Caco-2 (cell line): ENCODE results near the gene DMBX1. TPM values are rescaled to one million over a fixed set of nuclear protein-coding genes. Genes with fewer than 3 reads are reported as not detected.

Source experiments
- BruUV-seq: library from RNA; stranded (reverse); fragments of 400-500 nt; replicated peaks from 2 replicates; lab custom pipeline; 2021; lab: Mats Ljungman, UMichigan
- CTCF ChIA-PET: fragments of 300-600 bp; sonication (Branson Sonifier 250); formaldehyde crosslinking; loops from one replicate; lab custom pipeline; 2022; ENCODE audit warnings: antibody characterized with exemption; lab: Charles Lee
- POLR2A ChIA-PET: fragments of 300-600 bp; sonication (Branson Sonifier 250); formaldehyde crosslinking; loops from one replicate; lab custom pipeline; 2022; ENCODE audit warnings: antibody characterized with exemption; lab: Charles Lee
- DNase-seq, 2 experiments: peaks; one replicate each; pipeline versions ENCODE4 v3.0.0 to v3.0.0-alpha.2; 2020 to 2022
- H3K27me3 ChIP-seq: replicated peaks from 2 replicates; pipeline ENCODE4 v1.6.0; 2011; ENCODE audit warnings: low read length; ENCODE audit not compliant: control insufficient read depth, insufficient read depth
- H3K36me3 ChIP-seq: 2 replicates; pipeline ENCODE4 v1.5.1; 2011; ENCODE audit warnings: low read length; ENCODE audit not compliant: control insufficient read depth, insufficient read depth
- H3K4me1 ChIP-seq: fragments of 250-450 bp; sonication (Bioruptor Pico); 2 replicates; pipeline ENCODE4 v1.5.1; 2020; ENCODE audit warnings: mild to moderate bottlenecking
- H3K4me3 ChIP-seq: 2 replicates; pipeline ENCODE4 v1.5.1; 2011; ENCODE audit warnings: low read depth, mild to moderate bottlenecking, control low read depth, low read length
- H3K9me3 ChIP-seq: fragments of 250-450 bp; sonication (Bioruptor Pico); 2 replicates; pipeline ENCODE4 v1.5.1; 2020; ENCODE audit warnings: mild to moderate bottlenecking, moderate library complexity
- H3K27ac Mint-ChIP-seq: one replicate; pipeline ENCODE4 v1.8.0; 2022; ENCODE audit warnings: mixed read lengths; ENCODE audit not compliant: unreplicated experiment
- H3K27me3 Mint-ChIP-seq: one replicate; pipeline ENCODE4 v1.8.0; 2022; ENCODE audit warnings: mixed read lengths; ENCODE audit not compliant: insufficient read depth, unreplicated experiment
- H3K36me3 Mint-ChIP-seq: one replicate; pipeline ENCODE4 v1.8.0; 2022; ENCODE audit warnings: mild to moderate bottlenecking, mixed read lengths; ENCODE audit not compliant: insufficient read depth, unreplicated experiment
- H3K4me1 Mint-ChIP-seq: one replicate; pipeline ENCODE4 v1.8.0; 2022; ENCODE audit warnings: low read depth, mixed read lengths; ENCODE audit not compliant: unreplicated experiment
- H3K4me3 Mint-ChIP-seq: one replicate; pipeline ENCODE4 v1.8.0; 2022; ENCODE audit warnings: mild to moderate bottlenecking, moderate library complexity, mixed read lengths; ENCODE audit not compliant: unreplicated experiment
- H3K9me3 Mint-ChIP-seq: one replicate; pipeline ENCODE4 v1.8.0; 2022; ENCODE audit warnings: mixed read lengths; ENCODE audit not compliant: unreplicated experiment
- CTCF ChIP-seq, 2 experiments: fragments of 200-600 bp in 1 of 2; IDR thresholded peaks; 1 replicate in 1 of 2; 2 replicates in 1 of 2; pipeline versions ENCODE4 v1.5.1 to v1.8.0; 2011 to 2022; ENCODE audit warnings: antibody characterized with exemption in 1 of 2, control low read depth in 1 of 2, inconsistent platforms in 1 of 2, low read depth in 1 of 2, low read length in 1 of 2, mild to moderate bottlenecking in 1 of 2, moderate library complexity in 1 of 2; ENCODE audit not compliant: insufficient read depth in 1 of 2, severe bottlenecking in 1 of 2, unreplicated experiment in 1 of 2
- intact Hi-C: fragments of 100-400 bp; cut with micrococcal nuclease; formaldehyde crosslinking; loops from one replicate; pipeline ENCODE4 v1.10.0; 2022; ENCODE audit not compliant: unreplicated experiment
- total RNA-seq: library from RNA; stranded (reverse); gene quantifications from 2 replicates; pipeline ENCODE4 v1.2.3, GENCODE V29; 2022

The DMBX1 gene
- total RNA-seq, 1 experiment from 2014 or later: 0.16 TPM

DNA sequence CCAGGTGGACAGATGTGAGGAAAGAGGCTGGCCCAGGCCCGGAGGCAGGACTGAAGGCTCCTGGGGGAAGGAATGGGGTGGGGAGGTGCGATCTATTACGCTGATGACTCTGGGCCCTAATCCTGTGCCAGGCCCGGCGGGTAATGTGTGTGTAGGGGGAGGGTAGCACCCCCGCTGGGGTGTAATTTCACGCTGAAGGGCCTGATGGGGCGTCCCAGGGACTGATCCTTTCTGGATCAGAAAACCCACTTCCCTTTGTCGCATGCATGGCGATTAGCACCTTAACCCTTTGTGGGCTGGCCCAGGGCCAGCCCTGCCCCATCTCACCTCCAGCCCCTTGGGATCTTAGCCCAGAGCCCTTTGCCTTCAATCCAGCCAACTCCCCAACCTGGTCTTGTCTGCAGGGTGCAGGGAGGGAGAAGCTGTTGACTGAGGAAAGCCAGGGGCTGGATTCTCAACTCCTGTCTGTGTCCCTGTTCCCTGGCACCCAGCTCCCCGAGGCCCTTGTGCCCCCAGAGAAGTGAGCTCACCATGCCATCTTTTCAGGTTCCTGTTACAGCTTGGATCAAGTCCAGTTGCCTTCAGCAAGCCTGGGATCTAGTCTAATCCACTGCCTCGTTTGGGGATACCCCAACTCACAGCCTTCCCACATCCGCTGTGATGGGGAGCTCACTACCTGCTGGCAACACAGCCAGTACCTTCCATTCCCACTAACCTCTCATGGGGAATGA lies 35.8 kb downstream of the DMBX1 start:
- DNase-seq: no peak
- H3K9me3 ChIP-seq: no peaks in the 10 kb centered on the region
- no peaks in the 10 kb centered on the region for H3K4me1 ChIP-seq
- H3K4me1 Mint-ChIP-seq: peaks cover under 1% of the 10 kb centered on the region
- no TSS peak for BruUV-seq
- no peaks in the 10 kb centered on the region for H3K36me3 ChIP-seq
- CTCF ChIA-PET: interaction anchor here (1.0 to 3.7 kb wide), 2 partner anchors 49 to 78 kb away, joined by 3 to 17 read pairs; no protein-coding TSS in a partner anchor
- H3K27ac Mint-ChIP-seq: no peak overlapping the region
- POLR2A ChIA-PET: no interaction called here
- no peak for TF ChIP-seq CTCF (IDR thresholded peaks at IDR 0.05; ENCODE audit: insufficient read depth in 1 of 2, low read depth in 1 of 2, low read length in 1 of 2, severe bottlenecking in 1 of 2, unreplicated experiment in 1 of 2)
- H3K4me3 ChIP-seq: no peak overlapping the region
- no peaks in the 10 kb centered on the region for H3K27me3 ChIP-seq
- no peaks in the 10 kb centered on the region for H3K9me3 Mint-ChIP-seq
- H3K4me3 Mint-ChIP-seq: no peak overlapping the region
- peaks cover 4% of the 10 kb centered on the region for H3K27me3 Mint-ChIP-seq
- intact Hi-C loops: no loop called here
- H3K36me3 Mint-ChIP-seq: no peaks in the 10 kb centered on the region

DNA sequence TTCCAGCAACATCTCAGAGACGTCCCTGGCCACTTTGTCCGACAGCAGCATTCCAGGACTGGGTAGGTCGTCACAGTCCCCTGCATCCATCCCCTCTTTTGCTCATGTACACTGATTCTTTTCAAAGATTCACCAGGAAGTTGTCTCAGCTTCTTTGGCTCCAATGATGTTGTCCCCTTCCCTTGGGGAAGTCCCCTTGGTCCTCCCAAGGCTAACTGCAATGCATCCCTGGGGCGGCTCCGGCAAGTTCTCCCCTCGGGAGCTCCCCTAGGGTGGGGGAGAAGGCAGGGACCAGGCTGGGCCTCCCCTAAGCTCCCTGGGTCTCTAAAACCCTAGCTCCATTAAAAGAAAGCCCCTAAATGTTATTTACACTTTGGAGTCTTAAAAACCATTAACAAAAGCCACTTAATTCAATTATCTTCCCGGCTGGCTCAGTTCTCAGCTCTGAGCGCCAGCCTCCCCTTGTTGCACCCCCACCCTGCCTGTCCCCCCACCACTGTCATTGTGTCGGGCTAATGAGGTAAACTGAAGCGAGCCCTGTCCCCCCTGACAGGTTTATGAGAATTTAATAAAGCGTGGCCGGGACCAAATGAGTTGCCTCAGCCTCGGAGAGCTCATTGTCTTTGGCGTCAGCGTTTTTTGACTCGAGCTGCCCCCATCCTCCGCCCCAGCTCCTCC lies 36.5 kb downstream of the DMBX1 start:
- Mint-ChIP-seq H3K27me3 (peaks cover 5% of the 10 kb centered on the region), H3K36me3 (no peaks in the 10 kb centered on the region), H3K27ac (no peak overlapping the region), H3K9me3 (no peaks in the 10 kb centered on the region), H3K4me1 (peaks cover 6% of the 10 kb centered on the region), H3K4me3 (no peak overlapping the region)
- H3K36me3 ChIP-seq: no peaks in the 10 kb centered on the region
- no peak for TF ChIP-seq CTCF (IDR thresholded peaks at IDR 0.05; ENCODE audit: insufficient read depth in 1 of 2, low read depth in 1 of 2, low read length in 1 of 2, severe bottlenecking in 1 of 2, unreplicated experiment in 1 of 2)
- H3K27me3 ChIP-seq: no peaks in the 10 kb centered on the region
- no TSS peak for BruUV-seq
- intact Hi-C loops: no loop called here
- H3K9me3 ChIP-seq: no peaks in the 10 kb centered on the region
- ChIA-PET POLR2A (no interaction called here), CTCF (interaction anchor here (1.0 to 3.7 kb wide), 3 partner anchors 46 to 79 kb away, joined by 3 to 17 read pairs (median 3); no protein-coding TSS in a partner anchor)
- H3K4me3 ChIP-seq: no peak overlapping the region
- H3K4me1 ChIP-seq: no peaks in the 10 kb centered on the region
- DNase-seq: no peak

- no peaks in the 10 kb centered on the region for H3K36me3 ChIP-seq
- peaks cover 8% of the 10 kb centered on the region for H3K27me3 Mint-ChIP-seq
- CTCF ChIA-PET: interaction anchor here (1.0 to 3.7 kb wide), 3 partner anchors 47 to 80 kb away, joined by 3 to 17 read pairs (median 3); no protein-coding TSS in a partner anchor
- H3K27ac Mint-ChIP-seq: no peak overlapping the region
- no peaks in the 10 kb centered on the region for H3K36me3 Mint-ChIP-seq
- H3K4me3 Mint-ChIP-seq: no peak overlapping the region
- intact Hi-C loops: no loop called here
- H3K4me1 ChIP-seq: no peaks in the 10 kb centered on the region
- no TSS peak for BruUV-seq
- no peaks in the 10 kb centered on the region for H3K27me3 ChIP-seq
- no peaks in the 10 kb centered on the region for H3K9me3 Mint-ChIP-seq
- no peak for DNase-seq
- no peak for TF ChIP-seq CTCF (IDR thresholded peaks at IDR 0.05; ENCODE audit: insufficient read depth in 1 of 2, low read depth in 1 of 2, low read length in 1 of 2, severe bottlenecking in 1 of 2, unreplicated experiment in 1 of 2)
- H3K4me1 Mint-ChIP-seq: peaks cover 6% of the 10 kb centered on the region
- POLR2A ChIA-PET: interaction anchor here (1.1 kb wide), 1 partner anchor 80 kb away, joined by 3 read pairs; no protein-coding TSS in a partner anchor
- H3K9me3 ChIP-seq: no peaks in the 10 kb centered on the region
- no peak overlapping the region for H3K4me3 ChIP-seq
Observed at GRCh38 chr1:46526691-46527291, 37.2 kb downstream of the DMBX1 start.
